Measurements from ENCODE around the gene GIT1.

DNA sequence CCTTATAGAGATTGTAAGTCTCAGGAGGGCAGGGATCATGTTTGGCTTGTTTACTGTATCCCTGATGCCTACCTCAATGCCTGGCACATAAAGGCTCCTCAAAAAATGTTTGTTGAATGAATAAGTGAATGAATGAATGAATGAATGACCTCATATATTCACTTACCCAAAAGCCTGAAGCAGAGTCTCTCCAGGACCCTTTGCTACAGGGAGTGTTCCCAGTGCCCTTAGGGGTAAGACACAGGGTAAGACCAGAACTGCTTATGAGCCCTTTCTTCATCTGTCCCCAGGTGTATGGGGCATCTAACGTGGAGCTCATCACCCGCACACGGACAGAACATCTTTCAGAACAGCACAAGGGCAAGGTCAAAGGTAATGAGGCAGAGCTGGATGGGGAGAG, 20.9 kb upstream of the GIT1 start:
- TF ChIP-seq, protein P1, sequence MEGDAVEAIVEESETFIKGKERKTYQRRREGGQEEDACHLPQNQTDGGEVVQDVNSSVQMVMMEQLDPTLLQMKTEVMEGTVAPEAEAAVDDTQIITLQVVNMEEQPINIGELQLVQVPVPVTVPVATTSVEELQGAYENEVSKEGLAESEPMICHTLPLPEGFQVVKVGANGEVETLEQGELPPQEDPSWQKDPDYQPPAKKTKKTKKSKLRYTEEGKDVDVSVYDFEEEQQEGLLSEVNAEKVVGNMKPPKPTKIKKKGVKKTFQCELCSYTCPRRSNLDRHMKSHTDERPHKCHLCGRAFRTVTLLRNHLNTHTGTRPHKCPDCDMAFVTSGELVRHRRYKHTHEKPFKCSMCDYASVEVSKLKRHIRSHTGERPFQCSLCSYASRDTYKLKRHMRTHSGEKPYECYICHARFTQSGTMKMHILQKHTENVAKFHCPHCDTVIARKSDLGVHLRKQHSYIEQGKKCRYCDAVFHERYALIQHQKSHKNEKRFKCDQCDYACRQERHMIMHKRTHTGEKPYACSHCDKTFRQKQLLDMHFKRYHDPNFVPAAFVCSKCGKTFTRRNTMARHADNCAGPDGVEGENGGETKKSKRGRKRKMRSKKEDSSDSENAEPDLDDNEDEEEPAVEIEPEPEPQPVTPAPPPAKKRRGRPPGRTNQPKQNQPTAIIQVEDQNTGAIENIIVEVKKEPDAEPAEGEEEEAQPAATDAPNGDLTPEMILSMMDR (IDR thresholded peaks at IDR 0.05): no peak
- no peak for TF ChIP-seq POLR2A (IDR thresholded peaks at IDR 0.05)

Data from vagina (tissue), 2 donors.